ENCODE measurements around the gene DNMT3B. TPM values are rescaled to one million over a fixed set of nuclear protein-coding genes. Genes with fewer than 3 reads are reported as not detected.
A peak's percentile ranks its signal among the peaks of the same experiment; 100 is the strongest.

Gene DNMT3B
- total RNA-seq, 1 experiment from 2014 or later = 682 TPM

GRCh38 chr20:32764005-32764960 is 2.1 kb downstream of the DNMT3B start (continued):
- peak; percentile 70; the same call in 1 of the 2 replicates for TF ChIP-seq ZBTB43 (CRISPR knock-in tag; IDR thresholded peaks at IDR 0.05)
- TF ChIP-seq FOXK1 (CRISPR knock-in tag; IDR thresholded peaks at IDR 0.05) = peak; percentile 81
- peak; percentile 61; the same call in 1 of the 2 replicates for TF ChIP-seq ARID4B (CRISPR knock-in tag; IDR thresholded peaks at IDR 0.05; ENCODE audit: borderline replicate concordance)
- TF ChIP-seq MAX (CRISPR knock-in tag; IDR thresholded peaks at IDR 0.05) = peak; percentile 92
- peak; percentile 83; the same call in 1 of the 2 replicates for TF ChIP-seq ETV6 (CRISPR knock-in tag; IDR thresholded peaks at IDR 0.05)
- no peak for TF ChIP-seq ERG (CRISPR knock-in tag; IDR thresholded peaks at IDR 0.05)
- TF ChIP-seq USF1 (CRISPR knock-in tag; IDR thresholded peaks at IDR 0.05) = peak; percentile 81; the same call in 1 of the 2 replicates
- peak; percentile 72; the same call in 1 of the 2 replicates for TF ChIP-seq MYBL2 (CRISPR knock-in tag; IDR thresholded peaks at IDR 0.05)
- no peak for TF ChIP-seq ATF6 (CRISPR knock-in tag; IDR thresholded peaks at IDR 0.05)
- TF ChIP-seq SP1 (CRISPR knock-in tag; conservative IDR thresholded peaks at IDR 0.05) = peak; percentile 74
- TF ChIP-seq TEAD4 (CRISPR knock-in tag; IDR thresholded peaks at IDR 0.05) = no peak
- 0 out of 2 replicates have a peak, but pooled peaks have one; percentile 41 for TF ChIP-seq ZBTB21 (CRISPR knock-in tag; IDR thresholded peaks at IDR 0.05; ENCODE audit: borderline replicate concordance)
- no peak for TF ChIP-seq GABPB1 (CRISPR knock-in tag; IDR thresholded peaks at IDR 0.05)
- TF ChIP-seq TEAD1 (CRISPR knock-in tag; IDR thresholded peaks at IDR 0.05) = peak; percentile 56; the same call in 1 of the 2 replicates
- peak; percentile 59; the same call in 1 of the 2 replicates for TF ChIP-seq CREM (CRISPR knock-in tag; IDR thresholded peaks at IDR 0.05)
- TF ChIP-seq ZNF671 (CRISPR knock-in tag; IDR thresholded peaks at IDR 0.05) = no peak
- 0 out of 2 replicates have a peak, but pooled peaks have one; percentile 16 for TF ChIP-seq FOXP1 (CRISPR knock-in tag; IDR thresholded peaks at IDR 0.05; ENCODE audit: borderline replicate concordance)
- TF ChIP-seq AR (CRISPR knock-in tag; IDR thresholded peaks at IDR 0.05) = no peak
- peak; percentile 99 for TF ChIP-seq ZNF281 (CRISPR knock-in tag; IDR thresholded peaks at IDR 0.05)
- no peak for TF ChIP-seq IRF2 (CRISPR knock-in tag; IDR thresholded peaks at IDR 0.05; ENCODE audit: borderline replicate concordance, low read depth)

Measured in WTC11 (cell line).